OCI-LY7 (cell line): ENCODE data around the gene UBA3.

ENCODE experiments used
- CTCF ChIP-seq: fragments of 200-600 bp; sonication (generic); conservative IDR thresholded peaks from 2 replicates; pipeline ENCODE4 v1.5.1; 2014; ENCODE audit warnings: mild to moderate bottlenecking, antibody characterized with exemption, low read length, moderate library complexity, mixed read lengths
- EZH2phosphoT487 ChIP-seq: fragments of 200-600 bp; sonication (generic); IDR thresholded peaks from 2 replicates; pipeline ENCODE4 v1.6.1; 2018; ENCODE audit warnings: low read depth, borderline replicate concordance, mild to moderate bottlenecking, mixed run types, antibody characterized with exemption, low read length, moderate library complexity, mixed read lengths

DNA sequence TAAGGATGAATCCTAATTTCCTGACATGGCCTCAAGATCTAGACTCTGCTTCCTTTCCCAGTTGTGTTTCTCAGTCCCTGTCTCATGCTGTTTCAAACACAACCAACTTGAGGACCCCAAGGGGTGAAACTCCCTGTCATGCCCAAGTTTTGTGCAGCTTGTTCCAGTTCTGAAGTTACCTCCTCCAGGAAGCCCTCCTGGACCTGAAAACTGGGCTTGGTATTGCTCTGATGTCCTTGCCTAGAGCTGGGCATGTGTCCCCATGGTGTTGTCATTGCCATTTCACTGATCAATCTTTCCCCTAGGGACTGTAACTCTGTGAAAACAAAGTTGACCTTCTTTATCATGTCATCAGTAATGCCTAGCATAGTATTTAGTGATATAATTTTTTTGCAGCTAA lies 48.3 kb upstream of the UBA3 start:
- no peak for TF ChIP-seq EZH2phosphoT487
- no peak for TF ChIP-seq CTCF
